Pancreas (tissue), 10 donors: ENCODE measurements around the gene E2F1. TPM values are rescaled to one million over a fixed set of nuclear protein-coding genes. Genes with fewer than 3 reads are reported as not detected.

Experiments used
- ATAC-seq, 4 donors: fragments of 200-7000 bp; cut with Tn5 transposase; one replicate each; pipeline versions ENCODE4 v1.8.0 to v1.9.1; 2020; ENCODE audit warnings: mild to moderate bottlenecking in 4 of 4, moderate library complexity in 4 of 4
- DNase-seq, 6 donors: peaks; one replicate each; pipeline ENCODE4 v3.0.0-alpha.2; 2020
- FAIRE-seq: peaks from 2 replicates; lab custom pipeline; 2012; peaks lifted over from hg19 to GRCh38; lab: Jason Lieb, UNC
- H3K27ac ChIP-seq, 4 donors: fragments of 200-600 bp; sonication (generic); 1 replicate in 3 of 4; 2 replicates in 1 of 4; pipeline versions ENCODE4 v1.5.0 to v1.8.0; 2020
- H3K27me3 ChIP-seq, 4 donors: fragments of 200-600 bp; one replicate each; pipeline ENCODE4 v1.8.0; 2021
- H3K36me3 ChIP-seq, 3 donors: fragments of 200-600 bp; sonication (generic) in 1 of 3; one replicate each; pipeline versions ENCODE4 v1.5.0 to v1.8.0; 2020 to 2021
- H3K4me1 ChIP-seq, 3 donors: fragments of 200-600 bp; one replicate each; pipeline ENCODE4 v1.8.0; 2021
- H3K4me3 ChIP-seq, 4 donors: fragments of 200-600 bp; sonication (generic) in 2 of 4; one replicate each; pipeline versions ENCODE4 v1.5.0 to v1.8.0; 2020 to 2021
- H3K9me3 ChIP-seq, 4 donors: fragments of 200-600 bp; one replicate each; pipeline ENCODE4 v1.8.0; 2021
- WGBS, 2 donors: extraction: QIAGEN DNeasy Blood & Tissue Kit; methylation state at CpG; one replicate each; pipeline ENCODE4 v1.1.7; 2013; 5-methylcytosine and 5-hydroxymethylcytosine counted together
- intact Hi-C, 3 donors: fragments of 100-400 bp; cut with DNase I; formaldehyde crosslinking; loops; one replicate each; pipeline versions ENCODE4 v1.11.1 to v1.14.2; 2022
- polyA plus RNA-seq, 2 donors: library from polyadenylated mRNA; stranded (reverse); fragments of 200-250 nt; gene quantifications; one replicate each; pipeline ENCODE4 v1.2.3, GENCODE V29; 2013
- total RNA-seq, 6 donors: library from RNA; stranded (reverse); fragmentation: NEBNext Ultra II Directional in 4 of 6; extraction: Animal tissue kit (Norgen Biotek cat#: 25700) in 4 of 6; gene quantifications; one replicate each; pipeline versions ENCODE4 v1.2.1 to v1.2.4, GENCODE V29; 2021 to 2023
- TF ChIP-seq, protein P1 (sequence below), 4 donors: fragments of 200-600 bp; sonication (generic) in 3 of 4; IDR thresholded peaks; one replicate each; pipeline versions ENCODE4 v1.5.0 to v1.8.0; 2021; ENCODE audit warnings: antibody characterized with exemption in 4 of 4
- donor health status: healthy with polysubstance abuse.
- donor health status: DM: no; HTN: no; CAD: no; lungs with moderate emphysema.
- donor health status: DM: no; HTN: no; CAD: no.
- donor health status: control.
- donor health status: control.
- donor health status: Bipolar disorder and iron deficiency.
- donor health status: DM: yes; HTN: yes; CAD: no.
- donor health status: DM: no; HTN: no; CAD: no.
- donor health status: DM: no; HTN: no; CAD: no.
- donor health status: DM: yes; HTN: yes; CAD: no.

Gene E2F1
- total and polyA plus RNA-seq, 8 donors, result 0.23 to 0.92 (median 0.60) TPM

DNA sequence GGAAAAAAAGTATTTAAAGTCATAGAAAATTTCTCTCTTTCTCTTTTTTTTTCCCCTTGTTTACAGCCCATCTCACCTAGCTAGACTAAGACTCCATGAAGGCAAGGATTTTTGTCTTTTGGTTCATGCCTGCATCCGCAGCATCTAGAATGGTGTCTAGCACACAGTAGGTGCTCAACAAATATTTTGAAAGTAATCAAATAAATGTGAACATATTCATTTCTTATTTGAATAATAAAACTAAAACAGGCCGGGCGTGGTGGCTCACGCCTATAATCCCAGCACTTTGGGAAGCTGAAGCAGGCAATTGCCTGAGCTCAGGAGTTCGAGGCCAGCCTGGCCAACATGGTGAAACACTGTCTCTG lies 40.9 kb upstream of the E2F1 start:
- no peaks in the 10 kb centered on the region for H3K4me1 ChIP-seq
- intact Hi-C loops, result no loop called here
- no peaks in the 10 kb centered on the region for H3K9me3 ChIP-seq
- no peaks in the 10 kb centered on the region for H3K27me3 ChIP-seq
- ATAC-seq (no peak), DNase-seq (no peak), FAIRE-seq (no peak)
- H3K27ac ChIP-seq, result no peak overlapping the region
- no peaks in the 10 kb centered on the region for H3K36me3 ChIP-seq
- TF ChIP-seq, protein P1, sequence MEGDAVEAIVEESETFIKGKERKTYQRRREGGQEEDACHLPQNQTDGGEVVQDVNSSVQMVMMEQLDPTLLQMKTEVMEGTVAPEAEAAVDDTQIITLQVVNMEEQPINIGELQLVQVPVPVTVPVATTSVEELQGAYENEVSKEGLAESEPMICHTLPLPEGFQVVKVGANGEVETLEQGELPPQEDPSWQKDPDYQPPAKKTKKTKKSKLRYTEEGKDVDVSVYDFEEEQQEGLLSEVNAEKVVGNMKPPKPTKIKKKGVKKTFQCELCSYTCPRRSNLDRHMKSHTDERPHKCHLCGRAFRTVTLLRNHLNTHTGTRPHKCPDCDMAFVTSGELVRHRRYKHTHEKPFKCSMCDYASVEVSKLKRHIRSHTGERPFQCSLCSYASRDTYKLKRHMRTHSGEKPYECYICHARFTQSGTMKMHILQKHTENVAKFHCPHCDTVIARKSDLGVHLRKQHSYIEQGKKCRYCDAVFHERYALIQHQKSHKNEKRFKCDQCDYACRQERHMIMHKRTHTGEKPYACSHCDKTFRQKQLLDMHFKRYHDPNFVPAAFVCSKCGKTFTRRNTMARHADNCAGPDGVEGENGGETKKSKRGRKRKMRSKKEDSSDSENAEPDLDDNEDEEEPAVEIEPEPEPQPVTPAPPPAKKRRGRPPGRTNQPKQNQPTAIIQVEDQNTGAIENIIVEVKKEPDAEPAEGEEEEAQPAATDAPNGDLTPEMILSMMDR (IDR thresholded peaks at IDR 0.05), result no peak
- 89 to 93% methylated on average over 5 of the region's 5 CpGs for WGBS, 2 donors
- H3K4me3 ChIP-seq, result no peak overlapping the region

GRCh38 chr20:33725607-33726264 lies 39.6 kb upstream of the E2F1 start:
- no peaks in the 10 kb centered on the region for H3K4me1 ChIP-seq
- FAIRE-seq (no peak), DNase-seq (no peak), ATAC-seq (no peak)
- no peaks in the 10 kb centered on the region for H3K9me3 ChIP-seq
- no peaks in the 10 kb centered on the region for H3K27me3 ChIP-seq
- WGBS, 2 donors, result 72 to 75% methylated on average over 7 of the region's 7 CpGs
- no peak overlapping the region for H3K27ac ChIP-seq
- H3K36me3 ChIP-seq, result no peaks in the 10 kb centered on the region
- intact Hi-C loops, result no loop called here
- TF ChIP-seq, protein P1 (IDR thresholded peaks at IDR 0.05), result no peak
- no peak overlapping the region for H3K4me3 ChIP-seq

DNA sequence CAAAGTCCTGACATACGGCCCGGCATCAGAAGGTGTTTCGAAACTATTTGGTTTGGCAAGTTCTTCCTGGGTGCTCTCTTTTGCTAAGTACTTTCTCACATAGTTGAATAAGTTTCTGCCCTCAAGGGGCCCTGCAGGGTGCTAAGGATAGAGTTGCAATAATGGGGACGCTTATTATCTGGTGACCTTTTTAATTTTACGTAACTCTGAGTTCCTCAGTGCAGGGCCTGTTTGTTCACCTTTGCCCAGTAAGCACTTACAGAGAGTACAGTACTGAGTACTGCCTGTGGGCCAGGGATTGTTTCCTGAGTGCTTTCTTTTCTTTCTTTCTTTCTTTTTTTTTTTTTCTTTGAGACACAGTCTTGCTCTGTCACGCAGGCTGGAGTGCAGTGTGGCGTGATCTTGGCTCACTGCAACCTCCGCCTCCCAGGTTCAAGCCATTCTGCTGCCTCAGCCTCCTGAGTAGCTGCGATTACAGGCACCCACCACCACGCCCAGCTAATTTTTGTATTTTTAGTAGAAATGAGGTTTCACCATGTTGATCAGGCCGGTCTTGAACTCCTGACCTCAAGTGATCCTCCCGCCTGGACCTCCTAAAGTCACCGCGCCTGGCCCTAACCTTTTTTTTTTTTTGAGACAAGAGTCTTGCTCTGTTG lies 38.4 kb upstream of the E2F1 start:
- intact Hi-C loops, result no loop called here
- Histone ChIP-seq H3K4me1 (peaks cover 0 to under 1% (median 0%) of the 10 kb centered on the region in 3 donors), H3K27ac (no peak overlapping the region), H3K36me3 (no peaks in the 10 kb centered on the region), H3K9me3 (no peaks in the 10 kb centered on the region), H3K27me3 (no peaks in the 10 kb centered on the region), H3K4me3 (no peak overlapping the region)
- WGBS, 2 donors, result 76 to 77% methylated on average over 14 of the region's 14 CpGs
- DNase-seq (no peak), ATAC-seq (no peak), FAIRE-seq (no peak)
- TF ChIP-seq, protein P1 (IDR thresholded peaks at IDR 0.05), result no peak

DNA sequence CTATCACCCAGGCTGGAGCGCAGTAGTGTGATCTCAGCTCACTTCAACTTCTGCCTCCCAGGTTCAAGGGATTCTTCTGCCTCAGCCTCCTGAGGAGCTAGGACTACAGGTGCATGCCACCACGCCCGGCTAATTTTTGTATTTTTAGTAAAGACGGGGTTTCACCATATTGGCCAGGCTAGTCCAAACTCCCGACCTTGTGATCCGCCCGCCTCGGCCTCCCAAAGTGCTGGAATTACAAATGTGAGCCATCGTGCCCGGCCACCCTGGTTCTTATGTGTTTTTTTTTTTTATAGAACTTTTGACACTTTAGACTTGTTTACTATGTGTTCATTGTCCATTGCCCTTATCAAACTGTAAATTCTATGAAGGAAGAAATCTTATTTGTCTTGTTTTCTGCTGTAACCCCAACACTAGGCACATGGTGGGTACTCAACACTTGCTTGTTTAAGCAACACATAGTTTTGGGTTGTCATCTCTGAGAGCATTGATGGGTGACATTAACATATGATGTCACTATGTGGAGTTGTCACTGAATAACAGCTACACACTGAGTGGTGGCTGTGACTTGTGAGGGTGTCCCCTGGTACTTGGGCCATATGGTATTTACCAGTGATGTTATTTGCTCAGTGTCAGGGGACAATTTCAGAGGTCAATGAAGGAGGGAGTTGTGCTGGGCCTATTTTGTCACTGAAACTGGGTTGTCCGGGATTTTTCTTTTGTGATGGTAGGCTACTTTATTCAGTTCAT lies 35.4 kb upstream of the E2F1 start:
- H3K27me3 ChIP-seq, result no peaks in the 10 kb centered on the region
- FAIRE-seq (no peak), ATAC-seq (no peak), DNase-seq (no peak)
- intact Hi-C loops, result no loop called here
- WGBS, 2 donors, result 87 to 91% methylated on average over 11 of the region's 11 CpGs
- TF ChIP-seq, protein P1 (IDR thresholded peaks at IDR 0.05), result no peak
- peaks cover 0 to 8% (median 5%) of the 10 kb centered on the region in 3 donors for H3K4me1 ChIP-seq
- no peaks in the 10 kb centered on the region for H3K9me3 ChIP-seq
- no peaks in the 10 kb centered on the region for H3K36me3 ChIP-seq
- no peak overlapping the region for H3K27ac ChIP-seq
- no peak overlapping the region for H3K4me3 ChIP-seq
